ENCODE measurements around the gene ETV6.

ETV6 gene

GRCh38 chr12:11718105-11718504 lies 68.6 kb downstream of the ETV6 start:
- DNase-seq (ENCODE audit: low read depth): no peak

GRCh38 chr12:11718768-11719253 lies 69.3 kb downstream of the ETV6 start:
- DNase-seq (ENCODE audit: low read depth): peak; percentile 82

- DNase-seq (ENCODE audit: low read depth): peak; percentile 59
Observed at GRCh38 chr12:11719678-11720099, 70.2 kb downstream of the ETV6 start.

- no peak for DNase-seq (ENCODE audit: low read depth)
Observed at GRCh38 chr12:11722071-11722470, 72.6 kb downstream of the ETV6 start.

- DNase-seq (ENCODE audit: low read depth): no peak
Observed at GRCh38 chr12:11722578-11723138, 73.2 kb downstream of the ETV6 start.

- no peak for DNase-seq (ENCODE audit: low read depth)
Observed at GRCh38 chr12:11723993-11724392, 74.5 kb downstream of the ETV6 start.

- no peak for DNase-seq (ENCODE audit: low read depth)
Observed at GRCh38 chr12:11724888-11725311, 75.4 kb downstream of the ETV6 start.

GRCh38 chr12:11725686-11726085 lies 76.2 kb downstream of the ETV6 start:
- no peak for DNase-seq (ENCODE audit: low read depth)

GRCh38 chr12:11726659-11727058 lies 77.2 kb downstream of the ETV6 start:
- DNase-seq (ENCODE audit: low read depth): no peak

GRCh38 chr12:11727133-11727664 lies 77.7 kb downstream of the ETV6 start:
- no peak for DNase-seq (ENCODE audit: low read depth)

GRCh38 chr12:11728154-11728755 lies 78.8 kb downstream of the ETV6 start:
- DNase-seq (ENCODE audit: low read depth): no peak

GRCh38 chr12:11729008-11729407 lies 79.5 kb downstream of the ETV6 start:
- no peak for DNase-seq (ENCODE audit: low read depth)

GRCh38 chr12:11729439-11730150 lies 80.1 kb downstream of the ETV6 start:
- DNase-seq (ENCODE audit: low read depth): no peak

GRCh38 chr12:11730299-11731041 lies 81.0 kb downstream of the ETV6 start:
- no peak for DNase-seq (ENCODE audit: low read depth)

- DNase-seq (ENCODE audit: low read depth): no peak
Observed at GRCh38 chr12:11731042-11731357, 81.5 kb downstream of the ETV6 start.

GRCh38 chr12:11731455-11731854 lies 82.0 kb downstream of the ETV6 start:
- no peak for DNase-seq (ENCODE audit: low read depth)

GRCh38 chr12:11732023-11732422 lies 82.5 kb downstream of the ETV6 start:
- no peak for DNase-seq (ENCODE audit: low read depth)

- DNase-seq (ENCODE audit: low read depth): no peak
Observed at GRCh38 chr12:11732715-11733114, 83.2 kb downstream of the ETV6 start.

GRCh38 chr12:11734580-11735180 lies 85.2 kb downstream of the ETV6 start:
- DNase-seq (ENCODE audit: low read depth): no peak

GRCh38 chr12:11738450-11738849 lies 89.0 kb downstream of the ETV6 start:
- DNase-seq (ENCODE audit: low read depth): no peak

- DNase-seq (ENCODE audit: low read depth): no peak
Observed at GRCh38 chr12:11739980-11740577, 90.6 kb downstream of the ETV6 start.

All from fibroblast of gingiva (primary cell).